HepG2 (cell line): ENCODE measurements around the gene STAT4.

Source experiments
- CTCF ChIP-seq: sonication (generic); formaldehyde crosslinking; IDR thresholded peaks from 2 replicates; pipeline ENCODE4 v1.5.0; 2020; ENCODE audit warnings: mild to moderate bottlenecking, missing genetic modification reagents, moderate library complexity
- FOSL1 ChIP-seq: sonication (generic); formaldehyde crosslinking; IDR thresholded peaks from 2 replicates; pipeline ENCODE4 v1.9.0; 2021; ENCODE audit warnings: missing genetic modification reagents, borderline replicate concordance
- KDM6A ChIP-seq: IDR thresholded peaks from 2 replicates; pipeline ENCODE4 v1.6.1; 2016; ENCODE audit warnings: low read depth
- KMT2A ChIP-seq: sonication (generic); formaldehyde crosslinking; IDR thresholded peaks from 2 replicates; pipeline ENCODE4 v1.4.0; 2020; ENCODE audit warnings: missing genetic modification reagents
- MEF2D ChIP-seq: sonication (generic); formaldehyde crosslinking; IDR thresholded peaks from 2 replicates; pipeline ENCODE4 v1.5.1; 2020; ENCODE audit warnings: mild to moderate bottlenecking, missing genetic modification reagents
- ZKSCAN1 ChIP-seq: fragments of 150-350 bp; IDR thresholded peaks from 2 replicates; pipeline ENCODE4 v1.6.1; 2014; ENCODE audit warnings: low read length
- ZMYM4 ChIP-seq: sonication (generic); formaldehyde crosslinking; IDR thresholded peaks from 2 replicates; pipeline ENCODE4 v1.8.1; 2023; ENCODE audit warnings: mild to moderate bottlenecking, missing genetic modification reagents
- ZNF24 ChIP-seq: fragments of 450-650 bp; IDR thresholded peaks from 2 replicates; pipeline ENCODE4 v1.6.1; 2017; ENCODE audit warnings: antibody characterized with exemption, mild to moderate bottlenecking

- TF ChIP-seq KMT2A, result no peak
- no peak for TF ChIP-seq FOSL1 (CRISPR knock-in tag)
- TF ChIP-seq ZNF24, result no peak
- TF ChIP-seq MEF2D (CRISPR knock-in tag), result no peak
- TF ChIP-seq ZMYM4 (CRISPR knock-in tag), result no peak
- TF ChIP-seq KDM6A (CRISPR knock-in tag), result no peak
- TF ChIP-seq CTCF (CRISPR knock-in tag), result no peak
- no peak for TF ChIP-seq ZKSCAN1
These were observed 149.2 kb downstream of the STAT4 start for GRCh38 chr2:191001624-191002023.
